ENCODE results near the gene TOM1L1.
A peak's percentile ranks its signal among the peaks of the same experiment; 100 is the strongest.

TOM1L1 gene

DNA sequence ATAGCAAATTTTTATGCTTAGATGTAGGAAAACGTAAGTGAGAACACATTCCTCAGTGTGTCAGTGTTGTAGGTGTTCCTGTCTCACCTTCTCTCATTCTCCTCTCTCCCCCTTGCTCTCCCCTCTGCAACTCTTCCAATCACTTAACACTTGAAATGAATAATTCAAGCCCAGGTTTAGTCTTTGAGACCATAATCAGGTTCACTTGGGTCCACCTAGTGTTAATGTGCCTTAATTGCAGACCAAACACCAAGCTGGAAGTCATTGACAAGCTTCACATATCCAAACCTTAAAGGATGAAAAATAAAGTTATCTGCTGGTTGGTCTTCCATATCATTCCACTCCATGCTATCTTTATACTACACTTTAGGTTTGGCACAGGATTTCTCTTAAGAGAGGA, 104.9 kb downstream of the TOM1L1 start:
- Histone ChIP-seq H3K9me3 (ENCODE audit: insufficient read depth, low read length) (no peaks in the 10 kb centered on the region), H3K36me3 (ENCODE audit: low read length) (no peaks in the 10 kb centered on the region), H3K27me3 (ENCODE audit: low read length) (no peaks in the 10 kb centered on the region), H2AFZ (ENCODE audit: low read depth, low read length, severe bottlenecking) (no peak overlapping the region), H4K20me1 (ENCODE audit: low read depth, low read length) (no peaks in the 10 kb centered on the region; the same call in 1 of the 2 replicates), H3K27ac (ENCODE audit: low read depth, low read length) (no peak overlapping the region), H3K4me2 (ENCODE audit: low read depth, low read length, poor library complexity, severe bottlenecking) (no peak overlapping the region), H3K4me3 (ENCODE audit: insufficient read depth, low read length, poor library complexity, severe bottlenecking) (no peak overlapping the region), H3K9me2 (replicated peaks; ENCODE audit: insufficient read depth, low read length) (no peaks in the 10 kb centered on the region), H3K79me2 (ENCODE audit: insufficient read depth, low read length) (no peaks in the 10 kb centered on the region), H3K9ac (ENCODE audit: low read length) (no peak overlapping the region), H3F3A (ENCODE audit: insufficient read depth) (0 out of 2 replicates have a peak, but pooled peaks cover 3% of the 10 kb centered on the region)
- no peak for TF ChIP-seq EZH2phosphoT487 (conservative IDR thresholded peaks at IDR 0.05; ENCODE audit: low read length)
- TF ChIP-seq, protein P1, sequence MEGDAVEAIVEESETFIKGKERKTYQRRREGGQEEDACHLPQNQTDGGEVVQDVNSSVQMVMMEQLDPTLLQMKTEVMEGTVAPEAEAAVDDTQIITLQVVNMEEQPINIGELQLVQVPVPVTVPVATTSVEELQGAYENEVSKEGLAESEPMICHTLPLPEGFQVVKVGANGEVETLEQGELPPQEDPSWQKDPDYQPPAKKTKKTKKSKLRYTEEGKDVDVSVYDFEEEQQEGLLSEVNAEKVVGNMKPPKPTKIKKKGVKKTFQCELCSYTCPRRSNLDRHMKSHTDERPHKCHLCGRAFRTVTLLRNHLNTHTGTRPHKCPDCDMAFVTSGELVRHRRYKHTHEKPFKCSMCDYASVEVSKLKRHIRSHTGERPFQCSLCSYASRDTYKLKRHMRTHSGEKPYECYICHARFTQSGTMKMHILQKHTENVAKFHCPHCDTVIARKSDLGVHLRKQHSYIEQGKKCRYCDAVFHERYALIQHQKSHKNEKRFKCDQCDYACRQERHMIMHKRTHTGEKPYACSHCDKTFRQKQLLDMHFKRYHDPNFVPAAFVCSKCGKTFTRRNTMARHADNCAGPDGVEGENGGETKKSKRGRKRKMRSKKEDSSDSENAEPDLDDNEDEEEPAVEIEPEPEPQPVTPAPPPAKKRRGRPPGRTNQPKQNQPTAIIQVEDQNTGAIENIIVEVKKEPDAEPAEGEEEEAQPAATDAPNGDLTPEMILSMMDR (IDR thresholded peaks at IDR 0.05; ENCODE audit: insufficient read depth, low read length, poor library complexity, severe bottlenecking) = peak; percentile 43
